PFSK-1 (cell line): ENCODE measurements around the gene ZFC3H1.

Source experiments
- POLR2AphosphoS5 ChIP-seq: IDR thresholded peaks from 2 replicates; pipeline ENCODE4 v1.6.1; 2012; ENCODE audit warnings: low read depth, mild to moderate bottlenecking, control low read depth, low read length, moderate library complexity
- TF ChIP-seq, protein P1 (sequence below), 2 experiments: IDR thresholded peaks; 2 replicates each; pipeline versions ENCODE4 v1.6.1 to v1.8.0; 2011 to 2012; ENCODE audit warnings: low read depth in 2 of 2, low read length in 2 of 2, control low read depth in 1 of 2, inconsistent platforms in 1 of 2, mild to moderate bottlenecking in 1 of 2, moderate library complexity in 1 of 2; ENCODE audit not compliant: insufficient read depth in 1 of 2

GRCh38 chr12:71621938-71622337, 41.7 kb downstream of the ZFC3H1 start:
- TF ChIP-seq, protein P1, sequence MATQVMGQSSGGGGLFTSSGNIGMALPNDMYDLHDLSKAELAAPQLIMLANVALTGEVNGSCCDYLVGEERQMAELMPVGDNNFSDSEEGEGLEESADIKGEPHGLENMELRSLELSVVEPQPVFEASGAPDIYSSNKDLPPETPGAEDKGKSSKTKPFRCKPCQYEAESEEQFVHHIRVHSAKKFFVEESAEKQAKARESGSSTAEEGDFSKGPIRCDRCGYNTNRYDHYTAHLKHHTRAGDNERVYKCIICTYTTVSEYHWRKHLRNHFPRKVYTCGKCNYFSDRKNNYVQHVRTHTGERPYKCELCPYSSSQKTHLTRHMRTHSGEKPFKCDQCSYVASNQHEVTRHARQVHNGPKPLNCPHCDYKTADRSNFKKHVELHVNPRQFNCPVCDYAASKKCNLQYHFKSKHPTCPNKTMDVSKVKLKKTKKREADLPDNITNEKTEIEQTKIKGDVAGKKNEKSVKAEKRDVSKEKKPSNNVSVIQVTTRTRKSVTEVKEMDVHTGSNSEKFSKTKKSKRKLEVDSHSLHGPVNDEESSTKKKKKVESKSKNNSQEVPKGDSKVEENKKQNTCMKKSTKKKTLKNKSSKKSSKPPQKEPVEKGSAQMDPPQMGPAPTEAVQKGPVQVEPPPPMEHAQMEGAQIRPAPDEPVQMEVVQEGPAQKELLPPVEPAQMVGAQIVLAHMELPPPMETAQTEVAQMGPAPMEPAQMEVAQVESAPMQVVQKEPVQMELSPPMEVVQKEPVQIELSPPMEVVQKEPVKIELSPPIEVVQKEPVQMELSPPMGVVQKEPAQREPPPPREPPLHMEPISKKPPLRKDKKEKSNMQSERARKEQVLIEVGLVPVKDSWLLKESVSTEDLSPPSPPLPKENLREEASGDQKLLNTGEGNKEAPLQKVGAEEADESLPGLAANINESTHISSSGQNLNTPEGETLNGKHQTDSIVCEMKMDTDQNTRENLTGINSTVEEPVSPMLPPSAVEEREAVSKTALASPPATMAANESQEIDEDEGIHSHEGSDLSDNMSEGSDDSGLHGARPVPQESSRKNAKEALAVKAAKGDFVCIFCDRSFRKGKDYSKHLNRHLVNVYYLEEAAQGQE (IDR thresholded peaks at IDR 0.05; ENCODE audit: insufficient read depth in 1 of 2, low read depth in 2 of 2, low read length in 2 of 2): no peak
- TF ChIP-seq POLR2AphosphoS5: no peak
